Measurements from ENCODE around the gene HTR1A. TPM values are rescaled to one million over a fixed set of nuclear protein-coding genes. Genes with fewer than 3 reads are reported as not detected.

Gene HTR1A
- total and polyA plus RNA-seq, 10 donors, result not detected

DNA sequence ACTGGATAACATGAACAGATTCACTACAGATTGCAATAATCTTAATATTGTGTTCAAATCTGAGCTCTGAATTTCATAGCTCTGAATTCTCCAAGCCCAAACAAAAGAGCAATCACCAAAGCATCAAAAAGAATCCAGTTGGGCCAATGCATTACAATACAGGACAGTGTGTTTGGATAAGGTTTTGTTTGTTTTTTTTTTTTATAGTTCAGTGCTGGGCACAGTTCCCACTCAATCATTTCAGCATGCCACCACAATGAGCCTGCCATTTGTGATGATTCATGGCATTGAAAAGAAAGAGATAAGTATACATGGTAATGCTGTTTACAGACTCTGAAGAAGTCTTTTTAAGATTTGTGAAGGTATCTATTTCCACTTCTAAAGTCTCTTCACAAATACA is 1.7 kb upstream of the HTR1A start:
- intact Hi-C loops (cut with DNase I; ENCODE audit: low total_unique reads), result loop anchor here (10.0 kb wide), 1 partner anchor 559 kb away; no protein-coding TSS in a partner anchor
- Histone ChIP-seq H3K27me3 (replicated peaks in 1 of 7) (peaks cover 0 to 42% (median 32%) of the 10 kb centered on the region in 7 donors), H3K4me1 (no peaks in the 10 kb centered on the region), H3K36me3 (no peaks in the 10 kb centered on the region), H3K27ac (no peak overlapping the region), H3K9me3 (peaks cover 0 to 27% (median 0%) of the 10 kb centered on the region in 8 donors), H3K4me3 (no peak overlapping the region)
- TF ChIP-seq, protein P1, sequence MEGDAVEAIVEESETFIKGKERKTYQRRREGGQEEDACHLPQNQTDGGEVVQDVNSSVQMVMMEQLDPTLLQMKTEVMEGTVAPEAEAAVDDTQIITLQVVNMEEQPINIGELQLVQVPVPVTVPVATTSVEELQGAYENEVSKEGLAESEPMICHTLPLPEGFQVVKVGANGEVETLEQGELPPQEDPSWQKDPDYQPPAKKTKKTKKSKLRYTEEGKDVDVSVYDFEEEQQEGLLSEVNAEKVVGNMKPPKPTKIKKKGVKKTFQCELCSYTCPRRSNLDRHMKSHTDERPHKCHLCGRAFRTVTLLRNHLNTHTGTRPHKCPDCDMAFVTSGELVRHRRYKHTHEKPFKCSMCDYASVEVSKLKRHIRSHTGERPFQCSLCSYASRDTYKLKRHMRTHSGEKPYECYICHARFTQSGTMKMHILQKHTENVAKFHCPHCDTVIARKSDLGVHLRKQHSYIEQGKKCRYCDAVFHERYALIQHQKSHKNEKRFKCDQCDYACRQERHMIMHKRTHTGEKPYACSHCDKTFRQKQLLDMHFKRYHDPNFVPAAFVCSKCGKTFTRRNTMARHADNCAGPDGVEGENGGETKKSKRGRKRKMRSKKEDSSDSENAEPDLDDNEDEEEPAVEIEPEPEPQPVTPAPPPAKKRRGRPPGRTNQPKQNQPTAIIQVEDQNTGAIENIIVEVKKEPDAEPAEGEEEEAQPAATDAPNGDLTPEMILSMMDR (IDR thresholded peaks at IDR 0.05 in 8 of 11, conservative IDR thresholded peaks at IDR 0.05 in 3 of 11), result no peak
- no peak for TF ChIP-seq POLR2AphosphoS5 (IDR thresholded peaks at IDR 0.05)
- no peak for TF ChIP-seq POLR2A (IDR thresholded peaks at IDR 0.05)
- no peak for DNase-seq

DNA sequence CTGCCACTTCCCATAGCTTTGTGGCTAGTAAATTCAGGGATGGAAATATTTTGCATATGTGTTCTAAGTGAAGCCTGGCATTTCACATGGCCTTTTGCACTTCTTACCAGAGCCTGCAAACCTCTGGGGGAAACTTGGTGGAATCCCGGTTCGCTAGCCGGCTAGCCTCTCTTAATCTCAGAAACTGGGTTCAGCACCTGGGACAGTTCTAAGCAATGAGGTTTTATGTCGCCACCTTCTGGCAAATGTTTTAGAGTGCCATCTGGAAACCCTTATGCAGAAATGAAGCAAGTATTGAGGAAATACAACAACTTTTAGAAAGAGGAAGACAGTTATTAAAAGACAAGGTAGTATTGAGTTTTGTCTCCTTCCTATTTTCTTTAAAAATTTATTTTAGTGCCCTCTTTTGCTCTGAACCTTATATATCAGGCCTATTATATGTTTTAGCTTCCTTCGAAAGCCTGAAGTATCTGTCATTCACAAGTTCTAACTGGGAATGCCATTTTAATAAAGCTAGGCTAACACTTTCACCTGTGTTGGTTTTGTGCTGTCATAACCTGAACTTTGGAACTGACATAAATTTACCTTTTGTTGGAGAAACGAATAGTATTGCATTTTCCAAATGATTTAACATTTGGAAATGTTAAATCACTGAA is 963 bp upstream of the HTR1A start:
- WGBS, 5 donors, result 22 to 29% (median 24%) methylated on average over 6 of the region's 6 CpGs

DNA sequence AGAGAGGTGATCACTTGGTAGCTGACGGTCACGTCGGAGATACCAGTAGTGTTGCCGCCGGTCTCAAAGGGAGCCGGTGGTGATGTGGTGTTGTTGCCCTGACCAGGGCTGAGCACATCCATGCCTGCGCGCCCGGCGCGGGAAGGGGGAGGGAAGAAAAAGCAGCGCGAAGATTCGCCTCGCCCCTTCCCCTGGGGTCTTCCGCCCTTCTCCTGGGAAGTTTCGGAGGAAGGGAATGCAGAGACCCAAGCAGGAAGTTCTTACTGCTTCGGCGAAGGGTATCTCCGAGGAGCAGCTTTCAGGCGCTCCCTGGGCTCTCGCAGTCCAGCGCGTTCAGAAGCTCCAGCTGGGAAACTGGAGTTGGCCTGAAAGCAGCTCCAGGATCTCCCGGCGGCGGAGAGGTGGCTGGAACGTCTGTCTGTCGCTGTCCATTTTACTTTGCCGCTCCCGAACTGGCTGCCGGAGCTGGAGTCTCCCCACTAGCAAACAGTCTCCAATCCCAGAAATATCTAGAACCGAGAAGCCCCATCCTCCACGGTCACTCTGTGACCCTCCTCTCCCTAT is 565 bp downstream of the HTR1A start:
- intact Hi-C loops (cut with DNase I; ENCODE audit: low total_unique reads), result loop anchor here (10.0 kb wide), 1 partner anchor 557 kb away; no protein-coding TSS in a partner anchor
- 5 to 10% (median 6%) methylated on average over 34 of the region's 34 CpGs for whole genome bisulfite sequencing, 5 donors
- Histone ChIP-seq H3K9me3 (peaks cover 0 to 27% (median 0%) of the 10 kb centered on the region in 8 donors), H3K27me3 (replicated peaks in 1 of 7) (peaks cover 0 to 46% (median 35%) of the 10 kb centered on the region in 7 donors), H3K36me3 (no peaks in the 10 kb centered on the region), H3K27ac (no peak overlapping the region), H3K4me1 (no peaks in the 10 kb centered on the region), H3K4me3 (no peak overlapping the region)
- DNase-seq, result peak; percentile 43
- TF ChIP-seq POLR2A (IDR thresholded peaks at IDR 0.05) (no peak), POLR2AphosphoS5 (IDR thresholded peaks at IDR 0.05) (no peak)
- TF ChIP-seq, protein P1 (IDR thresholded peaks at IDR 0.05 in 8 of 11, conservative IDR thresholded peaks at IDR 0.05 in 3 of 11), result no peak

More for the DNA sequence above, 963 bp upstream of the HTR1A start:
- Histone ChIP-seq H3K4me1 (no peaks in the 10 kb centered on the region), H3K4me3 (no peak overlapping the region), H3K27ac (no peak overlapping the region), H3K27me3 (replicated peaks in 1 of 7) (peaks cover 0 to 46% (median 35%) of the 10 kb centered on the region in 7 donors), H3K9me3 (peaks cover 0 to 27% (median 0%) of the 10 kb centered on the region in 8 donors), H3K36me3 (no peaks in the 10 kb centered on the region)
- intact Hi-C loops (cut with DNase I; ENCODE audit: low total_unique reads), result loop anchor here (10.0 kb wide), 1 partner anchor 558 kb away; no protein-coding TSS in a partner anchor
- DNase-seq, result no peak
- TF ChIP-seq, protein P1 (IDR thresholded peaks at IDR 0.05 in 8 of 11, conservative IDR thresholded peaks at IDR 0.05 in 3 of 11), result peak in 4 of 11 experiments; percentile 18 to 39 (median 32)
- TF ChIP-seq POLR2A (IDR thresholded peaks at IDR 0.05) (no peak), POLR2AphosphoS5 (IDR thresholded peaks at IDR 0.05) (no peak)

DNA sequence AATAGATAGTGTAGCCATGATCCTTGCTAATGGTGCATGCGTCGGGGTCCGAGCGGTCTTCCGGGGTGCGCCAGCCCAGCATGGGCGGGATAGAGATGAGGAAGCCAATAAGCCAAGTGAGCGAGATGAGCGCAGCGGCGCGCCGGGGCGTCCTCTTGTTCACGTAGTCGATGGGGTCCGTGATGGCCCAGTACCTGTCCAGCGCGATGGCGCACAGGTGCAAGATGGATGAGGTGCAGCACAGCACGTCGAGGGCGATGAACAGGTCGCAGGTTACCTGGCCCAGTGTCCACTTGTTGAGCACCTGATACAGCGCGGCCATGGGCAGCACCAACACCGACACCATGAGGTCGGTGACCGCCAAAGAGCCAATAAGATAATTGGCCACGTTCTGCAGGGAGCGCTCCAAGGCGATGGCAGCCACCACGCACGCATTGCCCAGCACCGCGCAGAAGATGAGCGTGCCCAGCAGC is 1.1 kb downstream of the HTR1A start:
- WGBS, 5 donors, result 16 to 30% (median 18%) methylated on average over 14 to 37 of the region's 37 CpGs
- peak; percentile 71 for DNase-seq
- peaks cover 0 to 27% (median 0%) of the 10 kb centered on the region in 8 donors for H3K9me3 ChIP-seq
- no peak for TF ChIP-seq POLR2AphosphoS5 (IDR thresholded peaks at IDR 0.05)
- TF ChIP-seq, protein P1 (IDR thresholded peaks at IDR 0.05 in 8 of 11, conservative IDR thresholded peaks at IDR 0.05 in 3 of 11), result no peak
- no peak for TF ChIP-seq POLR2A (IDR thresholded peaks at IDR 0.05)
- no peak overlapping the region for H3K27ac ChIP-seq
- no peaks in the 10 kb centered on the region for H3K36me3 ChIP-seq
- intact Hi-C loops (cut with DNase I; ENCODE audit: low total_unique reads), result loop anchor here (10.0 kb wide), 1 partner anchor 556 kb away; no protein-coding TSS in a partner anchor
- H3K4me1 ChIP-seq, result no peaks in the 10 kb centered on the region
- H3K27me3 ChIP-seq (replicated peaks in 1 of 7), result peaks cover 0 to 46% (median 35%) of the 10 kb centered on the region in 7 donors
- no peak overlapping the region for H3K4me3 ChIP-seq

Data from spleen (tissue), 11 donors.